ENCODE results near the gene CEMIP. TPM values are rescaled to one million over a fixed set of nuclear protein-coding genes. Genes with fewer than 3 reads are reported as not detected.

The CEMIP gene
- total RNA-seq, 2 donors from 2014 or later, result 2.2 TPM; not detected in 1

GRCh38 chr15:80837006-80837405 lies 57.8 kb downstream of the CEMIP start:
- H3K27me3 ChIP-seq (ENCODE audit: control insufficient read depth, insufficient read depth, low read length, poor library complexity, severe bottlenecking), result peaks cover 12% of the 10 kb centered on the region
- Mint-ChIP-seq H3K4me1 (peaks cover 16% of the 10 kb centered on the region), H3K4me3 (no peak overlapping the region), H3K9me3 (no peaks in the 10 kb centered on the region), H3K27me3 (ENCODE audit: insufficient read depth) (peaks cover 8% of the 10 kb centered on the region), H3K36me3 (ENCODE audit: low read depth) (no peaks in the 10 kb centered on the region), H3K27ac (no peak overlapping the region)
- WGBS, 2 experiments (ENCODE audit: insufficient coverage in 1 of 2, insufficient read length in 1 of 2), result 90 to 100% methylated on average over 3 of the region's 3 CpGs
- DNase-seq, result no peak
- TF ChIP-seq CTCF (conservative IDR thresholded peaks at IDR 0.05), result no peak
- H3K4me3 ChIP-seq (ENCODE audit: low read length), result no peak overlapping the region
- H3K36me3 ChIP-seq (ENCODE audit: control insufficient read depth, insufficient read depth, low read length), result no peaks in the 10 kb centered on the region
- H3K27ac ChIP-seq (ENCODE audit: low read depth, low read length), result no peak overlapping the region
- H3K9me3 ChIP-seq (ENCODE audit: control insufficient read depth, low read length), result no peaks in the 10 kb centered on the region
- H3K4me1 ChIP-seq (ENCODE audit: control insufficient read depth, insufficient read depth, low read length), result no peaks in the 10 kb centered on the region
- H3K9ac ChIP-seq (ENCODE audit: extremely low read depth, low read length, poor library complexity, severe bottlenecking), result no peak overlapping the region

- Mint-ChIP-seq H3K4me1 (peaks cover 18% of the 10 kb centered on the region), H3K9me3 (peaks cover 2% of the 10 kb centered on the region), H3K36me3 (ENCODE audit: low read depth) (no peaks in the 10 kb centered on the region), H3K4me3 (no peak overlapping the region), H3K27ac (no peak overlapping the region), H3K27me3 (ENCODE audit: insufficient read depth) (peaks cover 6% of the 10 kb centered on the region)
- no peaks in the 10 kb centered on the region for H3K36me3 ChIP-seq (ENCODE audit: control insufficient read depth, insufficient read depth, low read length)
- no peak overlapping the region for H3K9ac ChIP-seq (ENCODE audit: extremely low read depth, low read length, poor library complexity, severe bottlenecking)
- WGBS, 2 experiments (ENCODE audit: insufficient coverage in 1 of 2, insufficient read length in 1 of 2), result 90 to 100% methylated on average over 6 to 11 of the region's 11 CpGs
- no peaks in the 10 kb centered on the region for H3K4me1 ChIP-seq (ENCODE audit: control insufficient read depth, insufficient read depth, low read length)
- TF ChIP-seq CTCF (conservative IDR thresholded peaks at IDR 0.05), result no peak
- no peak overlapping the region for H3K27ac ChIP-seq (ENCODE audit: low read depth, low read length)
- no peak for DNase-seq
- H3K9me3 ChIP-seq (ENCODE audit: control insufficient read depth, low read length), result no peaks in the 10 kb centered on the region
- peaks cover 2% of the 10 kb centered on the region for H3K27me3 ChIP-seq (ENCODE audit: control insufficient read depth, insufficient read depth, low read length, poor library complexity, severe bottlenecking)
- no peak overlapping the region for H3K4me3 ChIP-seq (ENCODE audit: low read length)
These were observed 58.8 kb downstream of the CEMIP start for GRCh38 chr15:80838012-80838411.

- Mint-ChIP-seq H3K27ac (no peak overlapping the region), H3K9me3 (peaks cover 2% of the 10 kb centered on the region), H3K27me3 (ENCODE audit: insufficient read depth) (peaks cover 10% of the 10 kb centered on the region), H3K4me3 (no peak overlapping the region), H3K4me1 (peaks cover 18% of the 10 kb centered on the region), H3K36me3 (ENCODE audit: low read depth) (no peaks in the 10 kb centered on the region)
- Histone ChIP-seq H3K27ac (ENCODE audit: low read depth, low read length) (no peak overlapping the region), H3K36me3 (ENCODE audit: control insufficient read depth, insufficient read depth, low read length) (no peaks in the 10 kb centered on the region), H3K4me1 (ENCODE audit: control insufficient read depth, insufficient read depth, low read length) (no peaks in the 10 kb centered on the region), H3K27me3 (ENCODE audit: control insufficient read depth, insufficient read depth, low read length, poor library complexity, severe bottlenecking) (no peaks in the 10 kb centered on the region), H3K9me3 (ENCODE audit: control insufficient read depth, low read length) (no peaks in the 10 kb centered on the region), H3K4me3 (ENCODE audit: low read length) (no peak overlapping the region), H3K9ac (ENCODE audit: extremely low read depth, low read length, poor library complexity, severe bottlenecking) (no peak overlapping the region)
- whole genome bisulfite sequencing, 2 experiments (ENCODE audit: insufficient coverage in 1 of 2, insufficient read length in 1 of 2), result 94 to 95% methylated on average over 2 to 7 of the region's 7 CpGs
- DNase-seq, result no peak
- no peak for TF ChIP-seq CTCF (conservative IDR thresholded peaks at IDR 0.05)
These were observed 59.5 kb downstream of the CEMIP start for GRCh38 chr15:80838666-80839065.
